HG02678 (cell line): ENCODE results near the gene LAMTOR5.
"Not testable (repeated sequence)": the region's sequence is repeated elsewhere in the genome, so short reads cannot be mapped to it uniquely, and the experiment has no call there.

Experiments used
- ATAC-seq: cut with Tn5 transposase; IDR thresholded peaks from one replicate; pipeline ENCODE4 v1.9.1; 2021; ENCODE audit warnings: mild to moderate bottlenecking, moderate library complexity; ENCODE audit not compliant: unreplicated experiment

The LAMTOR5 gene

GRCh38 chr1:110407260-110408210 lies at the start of gene LAMTOR5:
Gene LAMTOR5, minus strand, starts transcription at chr1:110407694. Its CDS starts 74 bp downstream, at chr1:110407620.
- peak; percentile 93 for ATAC-seq

- ATAC-seq: no peak
Observed at GRCh38 chr1:110457206-110457605, 49.7 kb upstream of the LAMTOR5 start.

DNA sequence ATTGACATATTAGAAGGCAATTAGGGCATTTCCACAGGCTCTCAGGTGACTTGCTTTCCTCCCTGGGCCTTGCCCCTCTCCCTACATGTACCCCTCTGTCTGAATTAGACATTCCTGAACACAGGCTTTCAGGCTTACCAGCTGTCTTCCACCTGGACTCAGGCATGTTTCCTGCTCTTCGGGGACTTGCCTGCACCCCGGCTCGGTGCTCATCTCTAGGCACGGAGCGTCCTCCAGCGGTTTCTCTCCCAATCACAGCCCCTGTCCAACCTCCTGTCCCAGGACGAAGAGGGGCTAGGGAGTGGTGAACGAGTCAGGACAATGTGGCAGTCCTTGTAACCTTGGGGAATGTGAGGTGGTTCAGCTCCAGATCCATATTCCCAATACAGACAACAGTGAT lies 47.7 kb upstream of the LAMTOR5 start:
- no peak for ATAC-seq

GRCh38 chr1:110454328-110454727 lies 46.8 kb upstream of the LAMTOR5 start:
- no peak for ATAC-seq

DNA sequence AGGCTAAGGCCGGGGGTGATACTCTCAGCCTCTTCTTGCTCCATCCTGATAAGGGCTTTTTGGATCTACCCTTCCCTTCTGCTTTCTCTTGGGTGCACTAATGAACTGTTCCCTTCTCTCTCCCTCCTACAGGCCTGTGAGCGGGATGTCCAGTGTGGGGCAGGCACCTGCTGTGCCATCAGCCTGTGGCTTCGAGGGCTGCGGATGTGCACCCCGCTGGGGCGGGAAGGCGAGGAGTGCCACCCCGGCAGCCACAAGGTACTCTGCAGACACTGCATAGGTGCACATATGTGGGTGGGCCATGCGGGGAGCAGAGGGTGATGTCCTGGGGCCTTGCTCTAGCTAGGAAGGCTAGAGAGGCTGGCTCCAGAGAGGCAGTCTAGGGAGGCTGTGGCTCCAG lies 46.3 kb upstream of the LAMTOR5 start:
- no peak for ATAC-seq

GRCh38 chr1:110452330-110452729 lies 44.8 kb upstream of the LAMTOR5 start:
- ATAC-seq: no peak

DNA sequence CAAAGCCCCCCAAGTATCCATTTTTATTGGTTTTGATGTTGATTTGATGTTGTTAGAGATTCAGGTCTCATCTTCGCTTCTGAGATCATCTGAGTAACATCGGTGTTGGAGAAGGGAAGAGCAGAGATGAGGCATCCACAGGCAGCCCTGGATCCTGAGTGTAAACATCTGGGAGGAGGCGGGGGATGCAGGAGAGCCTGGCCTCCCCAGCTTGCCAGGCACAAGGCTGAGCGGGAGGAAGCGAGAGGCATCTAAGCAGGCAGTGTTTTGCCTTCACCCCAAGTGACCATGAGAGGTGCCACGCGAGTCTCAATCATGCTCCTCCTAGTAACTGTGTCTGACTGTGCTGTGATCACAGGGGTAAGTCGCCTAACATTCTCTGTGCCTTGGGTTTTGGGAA lies 43.4 kb upstream of the LAMTOR5 start, which contains the start of gene PROK1:
Gene PROK1 (plus strand): TSS at position 221 of the 400 bp plus-strand sequence. CDS start 68 bp downstream, at position 289.
- ATAC-seq: no peak

DNA sequence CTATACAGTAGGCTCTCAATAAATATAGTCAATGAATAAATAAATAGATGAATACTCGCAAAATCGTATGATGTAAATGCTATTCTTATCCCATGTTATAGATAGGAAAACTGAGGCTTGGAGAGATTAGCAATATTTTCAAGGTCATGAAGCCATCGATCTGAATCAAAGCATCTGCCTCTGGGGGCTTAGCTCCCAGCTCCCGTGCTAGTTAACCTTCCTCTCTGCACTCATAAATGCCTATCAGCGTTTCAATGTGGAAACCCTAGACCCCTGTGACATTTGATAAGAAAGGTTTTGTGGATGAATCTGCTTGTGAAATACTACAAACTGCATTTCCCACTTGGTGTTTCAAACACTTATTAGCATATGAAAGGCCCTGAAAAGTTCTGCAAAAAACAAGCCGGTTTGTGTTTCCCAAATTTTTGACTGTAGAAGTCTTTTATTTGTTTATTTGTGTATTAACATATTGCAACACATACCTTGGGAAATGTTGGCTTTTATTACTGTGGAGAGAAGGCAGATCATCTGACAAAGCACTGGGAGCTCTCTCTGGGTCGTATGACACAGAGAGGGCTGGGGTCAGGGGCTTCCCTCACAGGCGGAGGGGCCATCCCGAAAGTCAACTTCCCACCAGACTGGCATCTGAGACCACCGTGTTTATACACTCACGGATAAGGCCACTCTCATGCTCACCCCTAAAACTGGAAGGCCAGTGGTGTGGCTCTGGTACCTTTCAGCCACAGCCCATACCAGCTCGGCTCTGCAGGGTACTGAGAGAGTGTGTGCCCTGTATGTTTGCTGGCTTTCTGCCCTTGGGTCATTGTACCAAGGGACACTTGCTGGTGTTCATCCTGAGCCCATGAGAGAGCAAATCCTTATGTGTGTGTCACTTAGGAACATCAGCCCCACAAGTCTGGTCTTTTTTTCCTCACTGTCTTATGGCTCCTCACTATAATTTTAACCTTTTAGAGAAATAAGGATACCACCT lies 42.5 kb upstream of the LAMTOR5 start:
- ATAC-seq: no peak

DNA sequence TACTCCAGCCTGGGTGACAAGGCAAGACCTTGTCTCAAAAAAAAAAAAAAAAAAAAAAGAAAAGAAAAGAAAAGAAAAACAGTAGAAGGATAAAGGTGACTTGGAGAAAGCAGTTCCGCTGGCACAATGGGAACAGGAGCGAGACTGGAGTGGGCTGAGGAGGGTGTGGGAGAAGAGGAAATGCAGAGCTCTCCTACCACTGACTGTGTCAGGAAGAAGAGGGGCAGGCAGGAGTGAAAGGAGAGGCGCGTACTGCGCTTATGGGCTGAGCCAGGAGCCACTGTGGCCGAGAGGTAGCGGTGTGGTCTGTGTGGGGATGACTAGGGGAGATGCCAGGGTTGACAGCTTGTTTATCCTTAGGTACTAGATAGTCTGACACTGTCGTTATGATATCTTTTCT lies 37.1 kb upstream of the LAMTOR5 start:
- no peak for ATAC-seq

DNA sequence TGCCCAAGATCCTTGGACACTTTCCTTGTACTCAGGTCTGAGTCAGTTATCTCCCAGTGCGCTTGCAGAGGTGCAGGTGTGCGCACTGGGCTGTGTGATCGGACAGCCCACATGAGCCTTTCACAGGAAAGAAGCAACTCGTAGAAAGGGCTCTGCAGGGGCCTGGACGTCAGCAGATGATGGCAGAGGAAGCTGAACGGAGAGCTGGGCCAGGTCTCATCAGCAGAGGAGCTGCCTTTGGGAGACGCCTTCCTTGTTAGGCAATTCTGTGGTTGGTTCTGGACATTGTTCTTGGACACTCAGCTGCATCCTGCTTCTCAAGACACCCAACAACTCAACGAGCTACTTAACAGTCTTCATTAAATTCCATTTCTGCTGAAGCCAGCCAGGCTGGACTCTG lies 36.0 kb upstream of the LAMTOR5 start:
- no peak for ATAC-seq

- no peak for ATAC-seq
Observed at GRCh38 chr1:110441888-110442287, 34.4 kb upstream of the LAMTOR5 start.

GRCh38 chr1:110440877-110441276 lies 33.4 kb upstream of the LAMTOR5 start:
- ATAC-seq: no peak

DNA sequence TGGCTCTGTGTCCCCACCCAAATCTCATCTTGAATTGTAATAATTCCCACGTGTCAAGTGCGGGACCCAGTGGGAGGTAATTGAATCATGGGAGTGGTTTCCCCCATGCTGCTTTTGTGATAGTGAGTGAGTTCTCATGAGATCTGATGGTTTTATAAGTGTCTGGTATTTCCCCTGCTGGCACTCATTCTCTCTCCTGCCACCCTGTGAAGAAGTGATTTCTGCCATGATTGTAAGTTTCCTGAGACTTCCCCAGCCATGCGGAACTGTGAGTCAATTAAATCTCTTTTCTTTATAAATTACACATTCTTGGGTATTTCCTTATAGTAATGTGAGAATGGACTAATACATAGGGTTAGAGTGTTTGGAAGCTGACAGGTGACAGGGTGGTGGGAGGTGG lies 32.4 kb upstream of the LAMTOR5 start:
- not testable (repeated sequence) for ATAC-seq

- no peak for ATAC-seq
Observed at GRCh38 chr1:110438893-110439292, 31.4 kb upstream of the LAMTOR5 start.

GRCh38 chr1:110437645-110438299 lies 30.3 kb upstream of the LAMTOR5 start:
- not testable (repeated sequence) for ATAC-seq

GRCh38 chr1:110436635-110437034 lies 29.1 kb upstream of the LAMTOR5 start:
- ATAC-seq: no peak

DNA sequence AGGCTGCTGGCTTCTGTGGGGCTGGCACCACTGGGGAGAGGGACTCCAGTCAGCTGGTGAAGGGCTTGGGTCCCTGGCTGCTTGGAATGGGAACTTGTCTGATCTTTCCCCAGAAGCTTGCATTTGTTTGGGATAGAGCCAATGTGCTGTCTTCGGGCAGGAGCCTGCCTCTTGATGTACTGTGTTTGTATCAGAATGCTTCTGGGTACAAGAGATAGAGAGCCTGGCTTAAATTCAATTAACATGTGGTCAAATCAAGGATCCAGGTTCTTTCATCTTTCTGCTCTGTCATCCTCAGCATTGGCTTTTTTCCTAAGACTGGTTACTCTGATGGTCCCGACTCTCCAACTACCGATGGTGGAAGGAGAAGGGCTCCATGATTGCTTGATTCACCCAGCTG lies 27.5 kb upstream of the LAMTOR5 start:
- no peak for ATAC-seq

DNA sequence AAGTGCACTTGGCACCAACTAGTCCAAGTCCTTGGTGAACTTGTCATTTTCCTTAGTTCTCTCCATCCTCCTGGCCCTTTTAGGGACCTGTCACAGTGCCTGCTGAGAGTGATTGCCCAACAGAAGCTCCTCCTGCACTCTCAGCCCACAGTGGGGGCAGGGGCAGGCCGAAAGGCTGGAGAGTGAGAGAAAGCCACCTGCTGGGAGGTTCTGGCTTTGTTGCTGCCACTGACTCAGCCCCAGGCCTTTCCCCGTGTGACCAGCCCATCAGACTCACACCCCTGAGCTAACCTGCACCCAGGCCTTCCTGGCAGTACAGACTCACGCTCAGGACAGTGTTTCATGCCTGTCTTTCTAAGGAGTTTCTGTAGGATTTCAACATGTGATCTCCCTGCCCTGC lies 26.3 kb upstream of the LAMTOR5 start:
- no peak for ATAC-seq

DNA sequence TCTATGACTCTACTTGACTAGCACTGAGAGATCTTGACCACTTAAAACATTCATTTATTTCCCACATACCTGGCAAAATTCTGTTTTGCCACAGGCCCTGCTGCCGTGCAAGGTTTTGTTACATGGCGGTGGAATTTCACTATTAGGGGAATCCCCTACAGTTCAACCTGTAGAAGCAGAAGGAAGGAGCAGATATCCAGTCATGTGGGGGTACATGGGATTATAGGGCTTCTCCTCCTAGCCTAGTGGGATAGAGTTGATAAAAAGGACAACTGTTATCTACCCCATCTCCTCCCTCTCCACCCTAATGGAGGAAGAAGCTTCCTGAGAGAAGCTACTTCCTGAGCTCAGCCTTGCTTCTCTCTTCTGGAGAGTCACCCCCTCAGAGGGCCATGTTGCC lies 25.7 kb upstream of the LAMTOR5 start:
- ATAC-seq: no peak

DNA sequence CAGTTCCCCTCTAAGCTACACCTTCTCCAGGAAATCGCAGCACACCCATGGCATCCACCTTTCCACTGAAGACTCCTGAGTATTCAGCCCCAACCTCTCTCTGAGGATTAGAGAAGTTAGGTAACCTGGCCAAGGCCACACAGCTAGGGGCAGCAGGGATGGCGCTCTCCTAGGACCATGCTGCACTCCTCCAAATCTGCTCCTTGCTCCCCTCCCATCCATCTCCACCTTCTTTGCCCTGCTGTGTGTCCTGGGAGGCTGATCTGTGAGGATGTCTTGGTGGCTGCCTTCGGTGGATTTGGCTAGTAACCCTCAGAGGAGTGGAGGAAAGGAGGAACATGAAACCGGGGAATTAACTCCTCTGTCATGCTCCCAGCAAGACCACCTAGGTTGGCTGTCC lies 23.4 kb upstream of the LAMTOR5 start:
- no peak for ATAC-seq

DNA sequence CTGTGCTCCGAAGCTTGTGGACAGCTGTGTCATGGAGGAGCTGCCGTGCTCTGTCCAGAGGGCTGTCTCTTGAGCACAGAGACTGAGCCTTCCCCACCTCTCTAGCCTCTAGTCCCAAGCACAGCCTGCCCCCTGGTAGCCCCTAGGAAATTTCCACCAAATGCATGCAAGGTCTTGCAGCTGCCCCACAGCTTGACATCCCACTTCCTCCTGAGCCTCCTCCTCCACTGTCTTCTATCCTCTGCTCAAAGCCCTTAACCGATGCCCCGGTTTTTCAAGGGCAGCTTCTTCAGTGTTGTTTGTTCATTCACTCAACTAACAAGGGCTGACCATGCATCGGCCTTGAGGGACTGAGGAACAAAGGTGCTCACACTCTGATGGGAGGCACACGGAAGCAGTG lies 22.9 kb upstream of the LAMTOR5 start:
- ATAC-seq: no peak
